Endodermal cell (in vitro differentiated cells): ENCODE measurements around the gene ERCC5. TPM values are rescaled to one million over a fixed set of nuclear protein-coding genes. Genes with fewer than 3 reads are reported as not detected.

Source experiments
- DNase-seq: peaks from one replicate; pipeline ENCODE4 v3.0.0-alpha.2; 2017
- H3K27ac ChIP-seq: 2 replicates; pipeline ENCODE4 v1.5.1; 2013; ENCODE audit warnings: mild to moderate bottlenecking, low read depth, low read length, moderate library complexity
- H3K27me3 ChIP-seq: 2 replicates; pipeline ENCODE4 v1.6.1; 2013; ENCODE audit warnings: mild to moderate bottlenecking, low read length, moderate library complexity; ENCODE audit not compliant: insufficient read depth, control insufficient read depth, poor library complexity, severe bottlenecking
- H3K36me3 ChIP-seq: 2 replicates; pipeline ENCODE4 v1.7.0; 2013; ENCODE audit warnings: mild to moderate bottlenecking, low read length, moderate library complexity; ENCODE audit not compliant: control insufficient read depth, insufficient read depth
- H3K4me1 ChIP-seq: one replicate; pipeline ENCODE4 v1.7.0; 2013; ENCODE audit warnings: low read length; ENCODE audit not compliant: control insufficient read depth, insufficient read depth
- H3K4me3 ChIP-seq: 2 replicates; pipeline ENCODE4 v1.5.1; 2013; ENCODE audit warnings: mild to moderate bottlenecking, low read length, moderate library complexity
- H3K9ac ChIP-seq: 2 replicates; pipeline ENCODE4 v1.6.1; 2013; ENCODE audit warnings: mild to moderate bottlenecking, low read length, moderate library complexity; ENCODE audit not compliant: poor library complexity, severe bottlenecking; ENCODE audit errors: extremely low read depth
- H3K9me3 ChIP-seq: 2 replicates; pipeline ENCODE4 v1.6.1; 2013; ENCODE audit warnings: mild to moderate bottlenecking, low read length, moderate library complexity; ENCODE audit not compliant: control insufficient read depth
- H3K27ac Mint-ChIP-seq: 2 replicates; pipeline ENCODE4 v1.8.0; 2020; ENCODE audit warnings: mixed read lengths
- H3K27me3 Mint-ChIP-seq: 2 replicates; pipeline ENCODE4 v1.8.0; 2021; ENCODE audit warnings: mild to moderate bottlenecking, mixed read lengths; ENCODE audit not compliant: insufficient read depth
- H3K36me3 Mint-ChIP-seq: 2 replicates; pipeline ENCODE4 v1.8.0; 2020; ENCODE audit warnings: low read depth, mixed read lengths
- H3K4me1 Mint-ChIP-seq: 2 replicates; pipeline ENCODE4 v1.8.0; 2020; ENCODE audit warnings: mixed read lengths
- H3K4me3 Mint-ChIP-seq: 2 replicates; pipeline ENCODE4 v1.8.0; 2020; ENCODE audit warnings: mild to moderate bottlenecking, moderate library complexity, mixed read lengths
- H3K9me3 Mint-ChIP-seq: 2 replicates; pipeline ENCODE4 v1.8.0; 2020; ENCODE audit warnings: mild to moderate bottlenecking, mixed read lengths
- WGBS, 2 experiments: methylation state at CpG; one replicate each; pipeline versions ENCODE4 v1.1.5 to v1.1.7; 2013; ENCODE audit warnings: missing lambda C conversion rate in 2 of 2, mixed read lengths in 1 of 2; ENCODE audit not compliant: insufficient coverage in 1 of 2, insufficient read length in 1 of 2; 5-methylcytosine and 5-hydroxymethylcytosine counted together
- total RNA-seq, 2 donors: library from RNA; stranded (reverse); fragmentation: NEBNext Ultra II Directional in 1 of 2; extraction: Animal tissue kit (Norgen Biotek cat#: 25700) in 1 of 2; gene quantifications; 2 replicates in 1 of 2; 3 replicates in 1 of 2; pipeline ENCODE4 v1.2.1, GENCODE V29; 2021
- TF ChIP-seq, protein P1 (sequence below): fragments of 200-600 bp; sonication (generic); conservative IDR thresholded peaks from 2 replicates; pipeline ENCODE4 v1.5.0; 2021; ENCODE audit warnings: antibody characterized with exemption, mild to moderate bottlenecking

Gene ERCC5
- total RNA-seq, 2 donors from 2014 or later = 22.4 to 26.7 TPM

DNA sequence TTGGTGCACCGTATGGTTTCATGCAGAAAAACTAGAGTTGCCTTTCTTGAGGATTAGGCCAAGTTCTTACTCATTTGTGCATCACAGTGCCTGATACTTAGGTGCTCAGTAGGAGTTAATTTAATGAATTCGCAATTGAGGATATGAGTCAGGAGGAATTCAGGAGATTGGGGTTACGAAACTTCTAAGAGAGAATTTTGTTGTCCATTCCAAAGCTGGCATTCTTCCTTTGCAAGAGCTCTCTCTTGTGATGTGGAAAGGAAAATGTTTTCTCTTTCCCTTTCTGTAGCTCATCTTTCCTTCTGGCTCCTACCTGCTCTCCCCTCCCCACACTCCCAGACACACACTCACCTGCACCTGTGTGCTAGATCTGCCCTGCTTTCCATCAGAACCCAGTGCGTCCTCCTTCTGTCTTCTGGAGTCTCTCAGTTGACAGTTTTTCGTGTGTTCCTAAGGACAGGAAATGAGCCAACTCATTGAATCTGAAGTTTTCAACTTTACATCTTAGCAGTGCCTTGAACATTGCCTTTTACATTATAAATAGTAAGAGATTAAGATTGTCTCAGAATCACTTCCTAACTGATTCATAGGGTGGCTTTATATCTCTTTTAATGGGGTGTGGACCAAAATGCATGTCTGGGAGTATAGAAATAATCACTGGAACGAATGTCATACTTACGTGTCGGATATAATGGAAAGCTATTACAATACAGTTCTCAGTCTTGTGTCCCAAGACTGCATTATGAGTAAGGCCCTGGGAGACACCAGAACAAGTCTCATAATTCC, 19.7 kb upstream of the ERCC5 start:
- Mint-ChIP-seq H3K4me1 (peaks cover 3% of the 10 kb centered on the region), H3K9me3 (peaks cover 3% of the 10 kb centered on the region), H3K27me3 (no peaks in the 10 kb centered on the region), H3K4me3 (no peak overlapping the region), H3K36me3 (peaks cover 28% of the 10 kb centered on the region), H3K27ac (no peak overlapping the region)
- Histone ChIP-seq H3K27me3 (no peaks in the 10 kb centered on the region), H3K27ac (no peak overlapping the region), H3K9ac (no peak overlapping the region), H3K4me1 (no peaks in the 10 kb centered on the region), H3K36me3 (peaks cover 27% of the 10 kb centered on the region), H3K4me3 (no peak overlapping the region), H3K9me3 (peaks cover 7% of the 10 kb centered on the region)
- no peak for DNase-seq
- WGBS, 2 experiments = 86 to 92% methylated on average over 7 to 8 of the region's 8 CpGs
- TF ChIP-seq, protein P1, sequence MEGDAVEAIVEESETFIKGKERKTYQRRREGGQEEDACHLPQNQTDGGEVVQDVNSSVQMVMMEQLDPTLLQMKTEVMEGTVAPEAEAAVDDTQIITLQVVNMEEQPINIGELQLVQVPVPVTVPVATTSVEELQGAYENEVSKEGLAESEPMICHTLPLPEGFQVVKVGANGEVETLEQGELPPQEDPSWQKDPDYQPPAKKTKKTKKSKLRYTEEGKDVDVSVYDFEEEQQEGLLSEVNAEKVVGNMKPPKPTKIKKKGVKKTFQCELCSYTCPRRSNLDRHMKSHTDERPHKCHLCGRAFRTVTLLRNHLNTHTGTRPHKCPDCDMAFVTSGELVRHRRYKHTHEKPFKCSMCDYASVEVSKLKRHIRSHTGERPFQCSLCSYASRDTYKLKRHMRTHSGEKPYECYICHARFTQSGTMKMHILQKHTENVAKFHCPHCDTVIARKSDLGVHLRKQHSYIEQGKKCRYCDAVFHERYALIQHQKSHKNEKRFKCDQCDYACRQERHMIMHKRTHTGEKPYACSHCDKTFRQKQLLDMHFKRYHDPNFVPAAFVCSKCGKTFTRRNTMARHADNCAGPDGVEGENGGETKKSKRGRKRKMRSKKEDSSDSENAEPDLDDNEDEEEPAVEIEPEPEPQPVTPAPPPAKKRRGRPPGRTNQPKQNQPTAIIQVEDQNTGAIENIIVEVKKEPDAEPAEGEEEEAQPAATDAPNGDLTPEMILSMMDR = no peak

DNA sequence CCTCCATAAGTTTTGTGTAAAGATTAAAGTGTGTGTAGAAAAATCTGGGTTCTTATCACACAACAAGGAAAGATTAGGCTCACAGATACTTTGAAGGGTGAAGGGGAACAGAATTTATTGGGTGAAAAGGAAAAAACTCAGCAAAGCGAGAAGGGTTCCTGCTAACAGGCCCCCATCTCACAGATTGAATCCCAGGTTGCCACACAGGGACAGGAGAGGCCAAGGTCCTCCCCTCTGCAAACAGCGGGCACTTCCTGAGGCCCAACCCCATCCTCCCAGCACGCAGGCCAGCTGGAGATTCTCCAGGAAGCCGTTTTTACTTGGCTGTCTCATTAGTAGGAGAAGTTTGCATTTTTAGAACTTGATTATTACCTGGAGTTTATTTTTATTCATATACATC, 15.2 kb upstream of the ERCC5 start:
- Mint-ChIP-seq H3K27ac (peak overlapping the region; percentile 45), H3K27me3 (no peaks in the 10 kb centered on the region), H3K4me3 (no peak overlapping the region), H3K36me3 (peaks cover 11% of the 10 kb centered on the region), H3K9me3 (no peaks in the 10 kb centered on the region), H3K4me1 (no peaks in the 10 kb centered on the region)
- 68% methylated on average over 3 of the region's 4 CpGs; no CpG with 5 or more reads in 1 of the 2 experiments for WGBS, 2 experiments
- Histone ChIP-seq H3K27ac (no peak overlapping the region), H3K9me3 (no peaks in the 10 kb centered on the region), H3K4me1 (no peaks in the 10 kb centered on the region), H3K27me3 (no peaks in the 10 kb centered on the region), H3K9ac (no peak overlapping the region), H3K36me3 (peaks cover 4% of the 10 kb centered on the region), H3K4me3 (no peak overlapping the region)
- DNase-seq = peak; percentile 65
- TF ChIP-seq, protein P1 = no peak

DNA sequence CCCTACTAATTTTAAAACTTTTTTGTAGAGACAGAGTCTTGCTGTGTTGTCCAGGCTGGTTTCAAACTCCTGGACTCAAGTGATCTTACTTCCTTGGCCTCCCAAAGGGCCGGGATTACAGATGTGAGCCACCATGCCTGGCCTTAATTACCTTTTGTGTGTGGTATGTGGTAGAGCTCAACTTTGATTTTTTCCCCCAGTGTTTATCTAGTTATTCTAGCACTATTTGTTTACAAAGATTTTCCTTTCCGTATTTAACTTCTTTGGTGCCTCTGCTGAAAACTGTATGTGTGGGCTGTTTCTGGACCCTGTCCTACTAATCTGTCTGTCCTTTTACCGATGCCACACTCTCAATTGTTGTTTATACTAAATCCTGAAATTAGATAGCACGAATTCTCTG, 9.4 kb upstream of the ERCC5 start:
- TF ChIP-seq, protein P1 = no peak
- Histone ChIP-seq H3K27me3 (no peaks in the 10 kb centered on the region), H3K27ac (no peak overlapping the region), H3K9ac (no peak overlapping the region), H3K4me1 (no peaks in the 10 kb centered on the region), H3K4me3 (no peak overlapping the region), H3K9me3 (no peaks in the 10 kb centered on the region), H3K36me3 (peaks cover 14% of the 10 kb centered on the region)
- H3K9me3 Mint-ChIP-seq = no peaks in the 10 kb centered on the region
- no peak for DNase-seq
- peaks cover 22% of the 10 kb centered on the region for H3K36me3 Mint-ChIP-seq
- 94 to 100% methylated on average over 1 to 4 of the region's 4 CpGs for WGBS, 2 experiments
- no peak overlapping the region for H3K27ac Mint-ChIP-seq
- no peaks in the 10 kb centered on the region for H3K27me3 Mint-ChIP-seq
- no peaks in the 10 kb centered on the region for H3K4me1 Mint-ChIP-seq
- H3K4me3 Mint-ChIP-seq = no peak overlapping the region
